Left kidney (tissue), 2 donors: ENCODE measurements around the gene PAX2. TPM values are rescaled to one million over a fixed set of nuclear protein-coding genes. Genes with fewer than 3 reads are reported as not detected.

Experiments
- DNase-seq: peaks from one replicate; pipeline ENCODE4 v3.0.0-alpha.2; 2013
- polyA plus RNA-seq: library from polyadenylated mRNA; unstranded; fragments of 120-200 nt; gene quantifications from one replicate; pipeline ENCODE4 v1.2.1, GENCODE V29; 2013; ENCODE audit not compliant: insufficient read length

The PAX2 gene
- polyA plus RNA-seq, 1 donor, result 235 TPM

GRCh38 chr10:100838986-100839385 is 93.6 kb downstream of the PAX2 start:
- DNase-seq, result no peak

GRCh38 chr10:100841528-100841927 is 96.1 kb downstream of the PAX2 start:
- no peak for DNase-seq

GRCh38 chr10:100847440-100847839 is 102.1 kb downstream of the PAX2 start:
- no peak for DNase-seq

GRCh38 chr10:100848770-100849169 is 103.4 kb downstream of the PAX2 start:
- DNase-seq, result no peak

GRCh38 chr10:100858261-100858660 is 112.9 kb downstream of the PAX2 start:
- DNase-seq, result no peak

GRCh38 chr10:100858747-100859483 is 113.5 kb downstream of the PAX2 start:
- DNase-seq, result no peak

GRCh38 chr10:100859484-100859763 is 114.0 kb downstream of the PAX2 start:
- DNase-seq, result no peak

GRCh38 chr10:100863433-100863832 is 118.1 kb downstream of the PAX2 start:
- no peak for DNase-seq

- DNase-seq, result no peak
Measured at GRCh38 chr10:100864036-100864885, 118.9 kb downstream of the PAX2 start.

GRCh38 chr10:100864978-100865377 is 119.6 kb downstream of the PAX2 start:
- DNase-seq, result no peak

- no peak for DNase-seq
Measured at GRCh38 chr10:100866010-100866409, 120.6 kb downstream of the PAX2 start.

GRCh38 chr10:100866575-100867098 is 121.3 kb downstream of the PAX2 start:
- DNase-seq, result no peak

- no peak for DNase-seq
Measured at GRCh38 chr10:100867261-100867963, 122.0 kb downstream of the PAX2 start.

GRCh38 chr10:100868382-100868781 is 123.0 kb downstream of the PAX2 start:
- DNase-seq, result no peak

GRCh38 chr10:100869399-100869798 is 124.0 kb downstream of the PAX2 start:
- no peak for DNase-seq

- peak; percentile 78 for DNase-seq
Measured at GRCh38 chr10:100872034-100872791, 126.8 kb downstream of the PAX2 start.

GRCh38 chr10:100873146-100873826 is 127.9 kb downstream of the PAX2 start:
- no peak for DNase-seq

GRCh38 chr10:100873827-100874326 is 128.5 kb downstream of the PAX2 start:
- no peak for DNase-seq

- DNase-seq, result no peak
Measured at GRCh38 chr10:100874702-100875483, 129.5 kb downstream of the PAX2 start.

- no peak for DNase-seq
Measured at GRCh38 chr10:100875484-100876166, 130.2 kb downstream of the PAX2 start.
